K562 (cell line): ENCODE results near the gene NAA80. TPM values are rescaled to one million over a fixed set of nuclear protein-coding genes. Genes with fewer than 3 reads are reported as not detected.

Source experiments
- ARID3A ChIP-seq: IDR thresholded peaks from 2 replicates; pipeline ENCODE4 v1.6.1; 2012; ENCODE audit warnings: low read depth, low read length, improper control_type of control experiment, borderline replicate concordance
- GABPB1 ChIP-seq: sonication (generic); formaldehyde crosslinking; IDR thresholded peaks from 2 replicates; pipeline ENCODE4 v1.8.0; 2022; ENCODE audit warnings: mild to moderate bottlenecking, missing genetic modification reagents
- GTF2F1 ChIP-seq: IDR thresholded peaks from 2 replicates; pipeline ENCODE4 v1.6.1; 2011; ENCODE audit warnings: low read depth, low read length, improper control_type of control experiment
- PCBP1 ChIP-seq: fragments of 200-400 bp; formaldehyde crosslinking; IDR thresholded peaks from 2 replicates; pipeline ENCODE4 v1.6.1; 2018; ENCODE audit warnings: mild to moderate bottlenecking, low read depth, low read length; ENCODE audit not compliant: poor library complexity, severe bottlenecking
- ZBTB49 ChIP-seq: sonication (generic); formaldehyde crosslinking; IDR thresholded peaks from 2 replicates; pipeline ENCODE4 v1.8.0; 2022; ENCODE audit warnings: missing genetic modification reagents, mild to moderate bottlenecking, borderline replicate concordance
- polyA plus RNA-seq, 8 experiments: library from polyadenylated mRNA; depleted of rRNA in 4 of 8; stranded (reverse) in 5 of 8; unstranded in 3 of 8; fragments of >200 nt; fragmentation: Nextera tagmentation in 2 of 8; fragmentation: Illumina TruSeq in 1 of 8; extraction: Ambion mirVana in 2 of 8; extraction: Trizol in 1 of 8; gene quantifications; 2 replicates each; pipeline versions ENCODE4 v1.2.1 to v1.2.3, GENCODE V29; 2011 to 2014; ENCODE audit warnings: inconsistent platforms in 1 of 8, missing spikeins in 1 of 8
- total RNA-seq, 7 experiments: library from RNA; depleted of rRNA in 6 of 7; stranded (reverse); fragments of >200 nt in 6 of 7; fragmentation: Illumina TruSeq in 2 of 7; extraction: Trizol in 2 of 7; gene quantifications; 2 replicates each; pipeline versions ENCODE4 v1.2.1 to v1.2.3, GENCODE V29; 2011 to 2021; ENCODE audit warnings: low replicate concordance in 1 of 7

NAA80 gene
- total and polyA plus RNA-seq, 9 of the 15 experiments (the other 6 are each of a cell fraction or from before 2014, with no cell fraction given) = 0.82 to 24.0 (median 8.6) TPM

GRCh38 chr3:50337175-50337861 is 38.1 kb upstream of the NAA80 start (continued):
- TF ChIP-seq GTF2F1 = no peak
- TF ChIP-seq ARID3A = no peak
- peak; percentile 67 for TF ChIP-seq GABPB1 (CRISPR knock-in tag)
- TF ChIP-seq ZBTB49 (CRISPR knock-in tag) = no peak
- TF ChIP-seq PCBP1 = no peak
